ENCODE results near the gene CHPF. TPM values are rescaled to one million over a fixed set of nuclear protein-coding genes. Genes with fewer than 3 reads are reported as not detected.

CHPF gene
- total RNA-seq, 1 donor from 2014 or later = 41.9 TPM

DNA sequence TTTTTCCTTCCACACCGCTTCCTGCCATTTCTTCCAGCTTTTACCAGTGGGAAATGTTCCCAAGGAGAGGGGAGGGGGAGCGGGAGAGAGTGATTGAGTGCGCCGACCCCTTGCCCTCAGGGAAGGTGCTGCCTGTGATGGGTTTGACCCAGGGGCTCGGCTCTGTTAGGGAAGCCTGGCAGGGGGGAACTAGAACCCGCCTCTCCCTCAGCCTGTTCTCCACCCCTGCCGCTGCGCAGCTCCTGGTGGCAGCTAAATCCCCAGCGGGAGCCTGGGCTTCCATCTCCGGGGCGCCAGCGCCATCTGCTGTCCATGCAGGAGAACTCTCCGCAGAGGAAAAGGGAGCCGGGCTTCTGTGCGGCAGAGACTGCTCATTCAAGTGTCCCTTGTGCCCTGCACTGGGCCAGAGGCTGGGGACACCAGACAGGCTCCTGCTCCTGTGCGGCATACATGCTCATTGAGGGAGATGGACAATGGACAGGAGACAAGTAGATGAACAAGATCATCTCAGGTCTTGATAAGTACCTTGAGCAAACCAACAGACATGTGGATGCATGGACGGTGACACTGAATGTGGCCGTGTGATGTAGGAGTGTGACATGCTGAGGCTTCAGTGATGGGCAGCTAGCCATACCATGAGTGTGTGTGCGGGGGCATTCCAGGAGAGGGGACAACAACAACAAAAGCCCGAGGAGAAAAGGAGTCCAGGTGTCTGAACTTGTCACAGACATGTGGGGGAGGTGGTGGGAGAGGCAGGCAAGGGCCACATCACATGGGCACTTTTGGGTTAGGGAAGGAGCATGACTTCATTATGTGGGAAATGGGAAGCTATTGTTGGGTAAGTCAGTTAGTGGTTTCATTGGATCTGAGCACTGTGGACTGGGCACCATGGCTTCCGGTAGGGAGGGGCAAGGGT lies 13.3 kb downstream of the CHPF start:
- Mint-ChIP-seq H3K4me1 (ENCODE audit: low read depth) (no peaks in the 10 kb centered on the region), H3K9me3 (no peaks in the 10 kb centered on the region), H3K4me3 (ENCODE audit: low read depth) (no peak overlapping the region), H3K27ac (no peak overlapping the region), H3K27me3 (ENCODE audit: low read depth) (peaks cover 44% of the 10 kb centered on the region), H3K36me3 (ENCODE audit: low read depth) (no peaks in the 10 kb centered on the region)
- intact Hi-C loops (cut with micrococcal nuclease) = loop anchor here (1.0 kb wide), 5 partner anchors 21 to 127 kb away; no protein-coding TSS in a partner anchor
- peak; percentile 75 for DNase-seq (ENCODE audit: low spot score)

DNA sequence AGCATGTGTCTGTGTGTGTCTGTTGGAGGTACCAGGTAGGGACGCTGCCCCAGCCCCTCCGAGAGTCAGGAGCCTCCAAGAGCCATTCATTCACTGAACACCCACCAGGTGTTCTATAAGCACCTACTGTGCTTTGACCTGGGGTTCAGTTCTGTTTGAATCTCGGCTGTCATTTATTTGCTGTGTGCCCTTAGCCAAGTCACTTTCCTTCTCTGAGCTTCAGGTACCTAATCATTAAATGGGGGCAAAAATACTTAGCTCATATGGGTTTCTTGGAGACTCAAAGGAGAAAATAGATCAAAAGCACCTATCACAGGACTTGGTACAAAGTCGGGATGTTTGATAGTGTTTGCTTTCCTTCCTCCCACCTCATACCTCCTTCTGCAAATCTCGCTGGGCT lies 16.1 kb downstream of the CHPF start:
- intact Hi-C loops (cut with micrococcal nuclease) = no loop called here
- DNase-seq (ENCODE audit: low spot score) = no peak
- Mint-ChIP-seq H3K4me3 (ENCODE audit: low read depth) (no peak overlapping the region), H3K36me3 (ENCODE audit: low read depth) (no peaks in the 10 kb centered on the region), H3K9me3 (no peaks in the 10 kb centered on the region), H3K27ac (no peak overlapping the region), H3K4me1 (ENCODE audit: low read depth) (no peaks in the 10 kb centered on the region), H3K27me3 (ENCODE audit: low read depth) (peaks cover 66% of the 10 kb centered on the region)

DNA sequence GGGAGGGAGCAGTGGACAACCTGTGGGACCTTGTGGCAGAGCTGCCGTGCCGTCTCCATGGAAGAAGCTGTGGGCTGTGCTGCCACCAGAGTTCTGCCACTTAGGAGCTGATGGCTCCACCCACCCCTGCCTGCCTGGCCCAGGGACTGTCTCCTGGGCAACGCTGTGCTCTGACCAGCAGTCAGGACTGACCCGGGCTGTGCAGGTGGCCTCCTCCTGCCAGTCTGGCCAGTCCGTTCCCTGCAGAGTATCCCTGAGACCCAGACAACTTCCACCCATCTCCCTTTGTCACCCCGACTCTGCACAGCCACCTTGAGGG lies 16.6 kb downstream of the CHPF start:
- Mint-ChIP-seq H3K27ac (no peak overlapping the region), H3K27me3 (ENCODE audit: low read depth) (peaks cover 68% of the 10 kb centered on the region), H3K9me3 (no peaks in the 10 kb centered on the region), H3K4me1 (ENCODE audit: low read depth) (peaks cover 1% of the 10 kb centered on the region), H3K36me3 (ENCODE audit: low read depth) (no peaks in the 10 kb centered on the region), H3K4me3 (ENCODE audit: low read depth) (no peak overlapping the region)
- intact Hi-C loops (cut with micrococcal nuclease) = no loop called here
- DNase-seq (ENCODE audit: low spot score) = no peak

DNA sequence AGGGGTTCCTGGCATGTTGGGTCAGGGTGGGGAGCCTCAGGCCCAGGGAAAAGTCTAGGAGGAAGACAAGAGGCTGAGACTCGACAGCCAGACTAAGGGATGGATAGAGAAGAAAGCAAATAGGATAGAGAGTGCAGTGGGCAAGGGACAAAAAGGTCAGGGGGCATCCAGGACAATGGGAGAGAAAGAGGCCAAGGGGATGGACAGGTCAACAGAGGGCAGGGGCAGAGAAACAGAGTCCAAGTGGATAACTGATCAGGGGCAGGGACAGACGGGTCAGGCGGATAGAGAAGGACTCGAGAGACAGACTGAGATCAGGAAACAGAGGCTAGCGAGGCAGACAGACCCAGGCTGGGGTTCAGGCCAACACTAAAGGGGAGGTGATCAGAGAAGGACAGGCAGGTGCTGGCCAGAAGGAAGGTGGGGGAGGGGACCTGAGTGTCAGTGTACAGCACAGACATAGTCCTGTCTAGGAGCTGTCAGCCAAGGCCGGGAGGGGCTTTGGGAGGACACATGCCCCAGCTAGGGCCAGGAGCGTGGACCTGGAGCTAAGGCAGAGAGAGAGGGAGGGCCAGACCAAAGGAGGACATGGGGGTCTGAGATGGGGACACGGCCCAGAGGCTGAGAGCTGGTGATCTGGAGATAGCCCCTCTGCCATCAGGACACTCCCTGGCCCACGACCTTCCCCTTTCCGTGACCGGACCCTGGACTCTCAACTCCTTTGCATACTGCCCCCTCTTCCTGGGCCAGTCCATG lies 17.1 kb downstream of the CHPF start:
- peaks cover 2% of the 10 kb centered on the region for H3K4me1 Mint-ChIP-seq (ENCODE audit: low read depth)
- H3K36me3 Mint-ChIP-seq (ENCODE audit: low read depth) = no peaks in the 10 kb centered on the region
- no peak overlapping the region for H3K27ac Mint-ChIP-seq
- intact Hi-C loops (cut with micrococcal nuclease) = no loop called here
- no peak for DNase-seq (ENCODE audit: low spot score)
- H3K9me3 Mint-ChIP-seq = no peaks in the 10 kb centered on the region
- peaks cover 73% of the 10 kb centered on the region for H3K27me3 Mint-ChIP-seq (ENCODE audit: low read depth)
- H3K4me3 Mint-ChIP-seq (ENCODE audit: low read depth) = no peak overlapping the region

DNA sequence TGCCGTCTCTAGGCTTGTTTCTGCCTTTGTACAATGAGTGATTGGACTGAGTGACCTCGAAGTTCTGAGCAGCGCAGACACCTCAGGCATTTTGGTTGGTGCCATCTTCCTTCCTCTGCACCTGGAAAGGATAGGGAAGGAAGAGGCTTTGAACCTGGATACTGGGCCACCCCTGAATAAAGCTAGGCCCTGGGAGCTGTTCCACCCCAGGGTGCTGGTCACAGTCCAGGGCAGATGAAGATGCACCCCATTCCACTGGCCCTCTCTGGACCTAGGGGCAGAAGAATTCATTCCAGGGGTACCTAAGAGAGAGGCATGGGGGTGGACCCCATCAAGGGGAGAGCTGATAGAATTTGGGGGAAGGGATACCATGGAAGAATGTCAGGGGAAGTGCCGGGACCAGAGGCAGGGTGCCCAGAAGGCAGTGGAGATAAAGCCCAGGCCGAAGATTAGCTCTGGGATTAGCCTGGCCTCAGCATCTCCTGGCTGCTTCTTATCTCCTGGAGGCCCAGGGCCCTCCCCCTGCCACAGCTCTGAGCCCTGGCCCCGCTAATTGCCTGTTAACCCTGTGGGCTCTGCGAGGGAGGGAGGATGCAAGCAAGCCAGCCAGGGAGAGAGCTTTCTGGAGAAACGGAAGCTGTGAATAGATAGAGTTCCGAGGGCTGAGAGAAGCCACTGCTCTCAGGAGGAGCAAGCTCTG lies 17.9 kb downstream of the CHPF start:
- no peak overlapping the region for H3K4me3 Mint-ChIP-seq (ENCODE audit: low read depth)
- peaks cover 77% of the 10 kb centered on the region for H3K27me3 Mint-ChIP-seq (ENCODE audit: low read depth)
- no peaks in the 10 kb centered on the region for H3K36me3 Mint-ChIP-seq (ENCODE audit: low read depth)
- intact Hi-C loops (cut with micrococcal nuclease) = no loop called here
- peaks cover 2% of the 10 kb centered on the region for H3K4me1 Mint-ChIP-seq (ENCODE audit: low read depth)
- H3K27ac Mint-ChIP-seq = no peak overlapping the region
- DNase-seq (ENCODE audit: low spot score) = no peak
- no peaks in the 10 kb centered on the region for H3K9me3 Mint-ChIP-seq

DNA sequence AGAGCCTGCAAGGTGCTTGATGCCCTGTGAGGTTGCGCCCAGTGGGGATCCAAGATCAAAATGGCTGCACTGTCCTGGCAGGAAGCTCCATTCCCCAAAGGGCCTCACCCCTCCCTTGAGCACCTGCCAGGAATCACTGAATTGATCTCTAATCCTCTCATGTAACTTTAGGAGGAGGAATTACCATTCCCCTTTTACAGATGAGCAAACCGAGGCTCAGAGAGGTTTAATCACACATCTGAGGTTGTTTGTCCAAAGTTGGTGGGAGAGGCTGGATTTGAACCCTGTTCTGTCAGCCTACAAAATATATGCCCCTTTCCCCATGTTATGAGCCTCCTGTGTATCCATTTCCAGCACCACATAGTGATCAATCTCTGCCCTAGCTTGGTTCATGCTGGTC lies 18.8 kb downstream of the CHPF start:
- H3K4me3 Mint-ChIP-seq (ENCODE audit: low read depth) = no peak overlapping the region
- peaks cover 75% of the 10 kb centered on the region for H3K27me3 Mint-ChIP-seq (ENCODE audit: low read depth)
- no peak overlapping the region for H3K27ac Mint-ChIP-seq
- no peaks in the 10 kb centered on the region for H3K9me3 Mint-ChIP-seq
- H3K4me1 Mint-ChIP-seq (ENCODE audit: low read depth) = peaks cover 2% of the 10 kb centered on the region
- DNase-seq (ENCODE audit: low spot score) = no peak
- no peaks in the 10 kb centered on the region for H3K36me3 Mint-ChIP-seq (ENCODE audit: low read depth)
- intact Hi-C loops (cut with micrococcal nuclease) = no loop called here

DNA sequence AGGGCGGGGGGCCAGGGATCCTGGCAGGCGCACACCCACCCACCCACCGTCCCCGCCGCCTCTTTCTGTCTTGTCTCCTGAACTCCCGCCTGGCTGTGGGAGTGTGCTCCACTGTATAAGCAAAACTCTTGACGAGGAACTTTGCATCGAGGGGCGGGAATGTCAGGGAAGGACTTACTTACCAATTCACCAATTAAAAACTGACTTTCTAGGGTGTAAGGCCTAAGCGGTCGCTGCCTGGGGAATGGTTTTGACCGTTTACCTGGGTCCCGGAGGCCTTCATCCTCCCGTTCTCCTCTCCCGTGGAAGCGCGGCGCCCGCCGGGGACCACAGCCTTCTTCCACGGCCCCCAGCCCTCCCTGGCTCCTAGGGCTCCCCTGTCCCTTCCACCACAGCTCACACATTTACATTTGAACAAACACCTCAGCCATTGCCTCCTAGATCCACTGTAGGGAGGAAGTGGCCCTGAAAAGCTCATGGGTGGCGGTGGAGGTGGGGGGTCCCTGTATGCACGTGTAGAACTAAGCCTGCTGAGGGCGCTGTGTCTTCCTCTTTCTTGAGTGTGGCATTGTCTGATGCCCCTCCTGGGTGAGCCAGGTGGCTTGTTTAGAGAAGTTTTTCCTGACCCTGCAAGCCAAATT lies 20.5 kb downstream of the CHPF start:
- Mint-ChIP-seq H3K4me1 (ENCODE audit: low read depth) (peaks cover 2% of the 10 kb centered on the region), H3K9me3 (no peaks in the 10 kb centered on the region), H3K27me3 (ENCODE audit: low read depth) (peaks cover 69% of the 10 kb centered on the region), H3K4me3 (ENCODE audit: low read depth) (no peak overlapping the region), H3K27ac (no peak overlapping the region), H3K36me3 (ENCODE audit: low read depth) (no peaks in the 10 kb centered on the region)
- intact Hi-C loops (cut with micrococcal nuclease) = no loop called here
- DNase-seq (ENCODE audit: low spot score) = no peak

DNA sequence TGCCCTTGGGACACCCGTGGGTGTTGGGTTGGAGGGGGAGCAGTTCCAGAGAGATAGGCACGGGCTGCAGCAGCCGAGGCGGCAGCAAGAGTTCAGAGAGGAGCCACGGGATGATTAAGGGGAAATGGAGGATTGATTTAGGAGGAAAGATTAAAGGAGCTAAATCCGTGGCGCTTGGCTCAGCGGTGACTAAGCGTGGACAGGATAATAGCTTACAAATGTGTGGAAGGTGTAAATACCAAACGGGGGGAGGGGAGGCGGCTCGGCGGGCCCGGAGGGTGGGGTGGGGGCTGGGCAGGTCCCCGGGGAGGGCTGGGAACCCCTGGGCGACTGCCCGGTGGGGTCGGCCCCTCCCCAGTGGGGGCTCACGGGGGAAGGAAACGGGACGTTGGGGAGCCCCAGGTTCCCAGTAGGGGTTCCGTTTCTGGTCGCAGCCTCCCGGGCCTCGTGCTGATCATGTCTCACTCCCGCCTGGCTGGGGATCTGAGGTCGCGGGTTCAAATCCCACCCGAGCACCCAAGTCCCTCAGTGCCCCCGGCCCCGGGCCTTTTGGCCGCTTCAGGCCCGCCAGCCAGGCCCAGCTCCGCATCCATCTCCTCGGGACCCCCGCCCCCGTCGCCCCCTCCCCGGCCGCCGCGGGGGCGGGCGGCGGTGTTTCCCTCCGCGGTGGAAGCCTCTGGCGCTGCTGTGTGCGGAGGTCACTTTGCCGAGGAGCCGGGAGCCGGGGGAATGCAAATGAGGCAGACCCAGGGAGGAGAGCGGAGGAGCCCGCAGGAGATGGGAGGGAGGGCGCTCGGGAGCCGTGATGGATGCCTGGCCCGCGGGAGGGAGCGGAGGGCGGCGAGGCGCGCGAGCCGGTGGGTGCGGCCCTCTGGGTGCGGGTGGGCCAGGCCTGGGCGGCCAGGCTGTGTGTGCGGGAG lies 21.2 kb downstream of the CHPF start:
- no peak overlapping the region for H3K4me3 Mint-ChIP-seq (ENCODE audit: low read depth)
- no peaks in the 10 kb centered on the region for H3K36me3 Mint-ChIP-seq (ENCODE audit: low read depth)
- H3K27ac Mint-ChIP-seq = no peak overlapping the region
- peaks cover 69% of the 10 kb centered on the region for H3K27me3 Mint-ChIP-seq (ENCODE audit: low read depth)
- H3K4me1 Mint-ChIP-seq (ENCODE audit: low read depth) = peaks cover 2% of the 10 kb centered on the region
- H3K9me3 Mint-ChIP-seq = no peaks in the 10 kb centered on the region
- no peak for DNase-seq (ENCODE audit: low spot score)
- intact Hi-C loops (cut with micrococcal nuclease) = no loop called here

DNA sequence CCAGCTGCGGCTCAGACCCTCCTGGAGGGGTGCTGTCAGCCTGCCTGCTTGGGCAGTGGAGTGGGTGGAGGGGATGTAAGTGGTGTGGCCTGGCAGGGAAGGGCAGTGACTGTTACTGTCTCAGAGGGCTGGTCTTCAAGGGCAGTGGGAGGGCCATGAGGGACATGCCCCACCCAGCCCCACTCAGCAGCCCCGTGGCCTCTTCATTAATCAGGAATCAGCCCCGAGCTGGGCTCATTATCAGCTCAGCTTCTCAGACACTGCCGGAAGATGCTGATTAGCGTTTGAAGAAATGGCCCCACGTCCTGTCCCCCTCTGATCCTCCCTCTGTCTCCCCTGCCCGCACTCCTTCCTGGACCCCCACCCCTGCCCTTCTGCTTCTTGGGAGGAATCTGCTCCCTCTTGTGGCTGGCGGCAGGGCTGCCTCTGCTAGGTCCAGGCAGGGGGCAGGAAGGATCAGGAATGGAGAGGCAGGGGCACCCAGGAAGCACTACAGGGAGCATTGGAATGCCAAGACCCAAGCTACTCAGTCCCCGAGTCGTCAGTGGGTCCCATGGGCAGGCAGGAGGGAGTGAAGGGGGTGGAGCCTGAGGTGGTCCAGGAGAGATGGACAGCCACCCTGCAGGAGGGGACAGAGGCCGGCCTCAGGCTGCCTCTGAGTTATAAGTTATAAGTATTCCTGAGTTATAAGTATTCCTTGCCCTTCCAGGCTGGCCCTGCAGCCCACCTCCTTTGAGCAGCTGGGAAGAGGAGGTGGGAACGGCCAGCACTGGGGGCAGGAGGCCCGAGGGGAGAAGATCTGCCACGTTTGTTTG lies 22.3 kb downstream of the CHPF start:
- Mint-ChIP-seq H3K27ac (no peak overlapping the region), H3K4me3 (ENCODE audit: low read depth) (no peak overlapping the region), H3K27me3 (ENCODE audit: low read depth) (peaks cover 73% of the 10 kb centered on the region), H3K4me1 (ENCODE audit: low read depth) (peaks cover 2% of the 10 kb centered on the region), H3K36me3 (ENCODE audit: low read depth) (no peaks in the 10 kb centered on the region), H3K9me3 (no peaks in the 10 kb centered on the region)
- DNase-seq (ENCODE audit: low spot score) = no peak
- intact Hi-C loops (cut with micrococcal nuclease) = no loop called here

DNA sequence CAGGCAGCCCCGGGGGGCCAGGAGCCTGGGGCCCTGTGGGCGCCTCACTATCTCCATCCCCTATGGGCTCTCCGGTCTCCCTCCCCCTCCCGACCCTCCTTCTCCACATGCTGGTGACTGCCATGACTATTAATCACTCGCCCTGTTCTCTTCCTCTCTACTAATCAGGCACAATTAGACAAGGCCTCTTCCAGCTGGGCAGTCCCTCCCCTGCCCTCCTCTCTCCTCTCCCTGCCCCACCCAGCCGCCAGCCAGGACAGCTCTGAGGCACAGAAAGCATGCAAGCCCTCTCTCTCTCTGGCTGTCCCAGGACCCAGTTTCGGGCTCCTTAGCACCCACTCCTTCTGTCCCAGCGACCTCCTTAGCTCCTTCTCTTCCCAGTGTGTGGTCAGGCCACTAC lies 23.5 kb downstream of the CHPF start:
- Mint-ChIP-seq H3K4me1 (ENCODE audit: low read depth) (peaks cover 2% of the 10 kb centered on the region), H3K36me3 (ENCODE audit: low read depth) (no peaks in the 10 kb centered on the region), H3K27me3 (ENCODE audit: low read depth) (peaks cover 71% of the 10 kb centered on the region), H3K27ac (no peak overlapping the region), H3K9me3 (no peaks in the 10 kb centered on the region), H3K4me3 (ENCODE audit: low read depth) (no peak overlapping the region)
- DNase-seq (ENCODE audit: low spot score) = no peak
- intact Hi-C loops (cut with micrococcal nuclease) = no loop called here

DNA sequence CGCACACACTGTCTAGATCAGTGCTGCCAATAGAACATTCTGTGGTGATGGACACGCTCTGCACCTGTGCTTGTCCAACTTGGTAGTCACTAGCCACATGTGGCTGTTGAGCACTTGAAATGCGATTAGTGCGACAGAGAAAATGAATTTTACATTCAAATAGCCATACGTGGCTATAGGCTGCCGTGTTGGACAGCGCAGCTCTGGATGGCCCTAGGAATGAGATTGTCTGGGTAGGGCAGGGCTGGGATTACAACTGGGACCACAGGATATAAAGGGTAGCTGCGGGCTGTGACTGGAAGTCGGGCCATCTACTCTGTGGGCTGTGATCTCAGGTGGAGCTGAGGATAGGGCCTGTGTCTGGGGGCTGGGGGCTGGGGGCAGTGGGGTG lies 24.1 kb downstream of the CHPF start:
- no peak overlapping the region for H3K4me3 Mint-ChIP-seq (ENCODE audit: low read depth)
- intact Hi-C loops (cut with micrococcal nuclease) = no loop called here
- H3K4me1 Mint-ChIP-seq (ENCODE audit: low read depth) = peaks cover 2% of the 10 kb centered on the region
- H3K27ac Mint-ChIP-seq = no peak overlapping the region
- H3K9me3 Mint-ChIP-seq = no peaks in the 10 kb centered on the region
- DNase-seq (ENCODE audit: low spot score) = no peak
- H3K27me3 Mint-ChIP-seq (ENCODE audit: low read depth) = peaks cover 67% of the 10 kb centered on the region
- H3K36me3 Mint-ChIP-seq (ENCODE audit: low read depth) = no peaks in the 10 kb centered on the region
